Measurements from ENCODE around the gene DMRTB1. TPM values are rescaled to one million over a fixed set of nuclear protein-coding genes. Genes with fewer than 3 reads are reported as not detected.

Gene DMRTB1
- total RNA-seq, 1 donor from 2014 or later, result not detected

DNA sequence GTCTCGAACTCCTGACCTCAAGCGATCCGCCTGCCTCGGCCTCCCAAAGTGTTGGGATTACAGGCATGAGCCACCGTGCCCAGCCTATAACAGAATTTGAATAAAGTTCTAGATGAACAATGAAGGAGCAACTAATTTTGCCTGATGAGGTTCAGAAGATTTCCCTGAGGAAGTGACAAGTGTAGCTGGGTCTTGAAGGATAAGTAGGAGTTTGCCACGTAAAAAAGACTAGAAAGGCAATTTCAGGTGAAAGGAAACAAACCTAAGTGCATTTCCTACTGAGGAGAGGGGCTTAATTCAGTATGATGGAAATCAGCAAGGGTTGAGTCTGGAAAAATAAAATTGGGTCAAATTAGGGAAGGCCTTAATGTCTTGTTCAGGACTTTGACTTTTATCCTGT lies 18.6 kb upstream of the DMRTB1 start:
- Mint-ChIP-seq H3K27me3 (ENCODE audit: insufficient read depth, low read depth) (peaks cover 7% of the 10 kb centered on the region), H3K27ac (no peak overlapping the region), H3K9me3 (peaks cover 12% of the 10 kb centered on the region), H3K4me3 (no peak overlapping the region), H3K36me3 (no peaks in the 10 kb centered on the region), H3K4me1 (peaks cover 12% of the 10 kb centered on the region)
- no peaks in the 10 kb centered on the region for H3K9me3 ChIP-seq (ENCODE audit: low read depth)
- no peak for DNase-seq (ENCODE audit: low spot score)
- H3K4me2 ChIP-seq, result no peak overlapping the region
- no peak overlapping the region for H3K27ac ChIP-seq
- TF ChIP-seq EZH2phosphoT487 (IDR thresholded peaks at IDR 0.05), result no peak
- TF ChIP-seq, protein P1, sequence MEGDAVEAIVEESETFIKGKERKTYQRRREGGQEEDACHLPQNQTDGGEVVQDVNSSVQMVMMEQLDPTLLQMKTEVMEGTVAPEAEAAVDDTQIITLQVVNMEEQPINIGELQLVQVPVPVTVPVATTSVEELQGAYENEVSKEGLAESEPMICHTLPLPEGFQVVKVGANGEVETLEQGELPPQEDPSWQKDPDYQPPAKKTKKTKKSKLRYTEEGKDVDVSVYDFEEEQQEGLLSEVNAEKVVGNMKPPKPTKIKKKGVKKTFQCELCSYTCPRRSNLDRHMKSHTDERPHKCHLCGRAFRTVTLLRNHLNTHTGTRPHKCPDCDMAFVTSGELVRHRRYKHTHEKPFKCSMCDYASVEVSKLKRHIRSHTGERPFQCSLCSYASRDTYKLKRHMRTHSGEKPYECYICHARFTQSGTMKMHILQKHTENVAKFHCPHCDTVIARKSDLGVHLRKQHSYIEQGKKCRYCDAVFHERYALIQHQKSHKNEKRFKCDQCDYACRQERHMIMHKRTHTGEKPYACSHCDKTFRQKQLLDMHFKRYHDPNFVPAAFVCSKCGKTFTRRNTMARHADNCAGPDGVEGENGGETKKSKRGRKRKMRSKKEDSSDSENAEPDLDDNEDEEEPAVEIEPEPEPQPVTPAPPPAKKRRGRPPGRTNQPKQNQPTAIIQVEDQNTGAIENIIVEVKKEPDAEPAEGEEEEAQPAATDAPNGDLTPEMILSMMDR (IDR thresholded peaks at IDR 0.05), result no peak
- no peak for TF ChIP-seq EZH2 (IDR thresholded peaks at IDR 0.05)
- peaks cover 8% of the 10 kb centered on the region for H3F3A ChIP-seq (ENCODE audit: low read depth)
- peaks cover 17% of the 10 kb centered on the region for H3K4me1 ChIP-seq
- no peak overlapping the region for H3K4me3 ChIP-seq
- no peaks in the 10 kb centered on the region for H3K36me3 ChIP-seq
- H2AFZ ChIP-seq (replicated peaks), result no peak overlapping the region
- H3K79me2 ChIP-seq (ENCODE audit: low read depth), result no peaks in the 10 kb centered on the region
- H4K20me1 ChIP-seq (ENCODE audit: low read depth), result no peaks in the 10 kb centered on the region
- H3K9ac ChIP-seq, result no peak overlapping the region
- no peaks in the 10 kb centered on the region for H3K27me3 ChIP-seq

DNA sequence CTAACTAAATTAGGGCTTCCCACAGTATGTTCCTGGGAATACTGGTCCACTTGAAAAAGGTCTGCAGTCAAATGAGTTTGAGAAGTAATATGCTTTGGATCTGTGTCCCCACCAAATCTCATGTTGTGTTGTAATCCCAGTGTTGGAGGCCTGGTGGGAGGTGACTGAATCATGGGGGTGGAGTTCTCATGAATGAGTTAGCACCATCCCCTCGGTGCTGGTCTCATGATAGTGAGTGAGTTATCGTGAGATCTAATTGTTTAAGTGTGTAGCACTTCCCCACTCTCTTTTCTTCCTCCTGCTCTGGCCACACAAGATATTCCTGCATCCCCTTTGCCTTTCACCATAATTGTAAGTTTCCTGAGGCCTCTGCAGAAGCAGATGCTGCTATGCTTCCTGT lies 16.9 kb upstream of the DMRTB1 start:
- no peak overlapping the region for H3K9ac ChIP-seq
- H3K9me3 ChIP-seq (ENCODE audit: low read depth), result no peaks in the 10 kb centered on the region
- H3K36me3 ChIP-seq, result no peaks in the 10 kb centered on the region
- H3K9me3 Mint-ChIP-seq, result peaks cover 12% of the 10 kb centered on the region
- peak; percentile 61 for DNase-seq (ENCODE audit: low spot score)
- no peak overlapping the region for H3K4me3 ChIP-seq
- TF ChIP-seq EZH2phosphoT487 (IDR thresholded peaks at IDR 0.05) (no peak), EZH2 (IDR thresholded peaks at IDR 0.05) (no peak)
- TF ChIP-seq, protein P1 (IDR thresholded peaks at IDR 0.05), result no peak
- no peak overlapping the region for H3K27ac ChIP-seq
- no peaks in the 10 kb centered on the region for H3K79me2 ChIP-seq (ENCODE audit: low read depth)
- H2AFZ ChIP-seq (replicated peaks), result peak overlapping the region; percentile 95
- H3K27me3 Mint-ChIP-seq (ENCODE audit: insufficient read depth, low read depth), result peaks cover 7% of the 10 kb centered on the region
- H3K4me1 ChIP-seq, result peaks cover 17% of the 10 kb centered on the region
- H3F3A ChIP-seq (ENCODE audit: low read depth), result peaks cover 8% of the 10 kb centered on the region
- no peaks in the 10 kb centered on the region for H4K20me1 ChIP-seq (ENCODE audit: low read depth)
- H3K27ac Mint-ChIP-seq, result peak overlapping the region; percentile 44
- H3K27me3 ChIP-seq, result no peaks in the 10 kb centered on the region
- H3K4me1 Mint-ChIP-seq, result peaks cover 12% of the 10 kb centered on the region
- H3K4me2 ChIP-seq, result peak overlapping the region; percentile 59
- no peak overlapping the region for H3K4me3 Mint-ChIP-seq
- no peaks in the 10 kb centered on the region for H3K36me3 Mint-ChIP-seq

DNA sequence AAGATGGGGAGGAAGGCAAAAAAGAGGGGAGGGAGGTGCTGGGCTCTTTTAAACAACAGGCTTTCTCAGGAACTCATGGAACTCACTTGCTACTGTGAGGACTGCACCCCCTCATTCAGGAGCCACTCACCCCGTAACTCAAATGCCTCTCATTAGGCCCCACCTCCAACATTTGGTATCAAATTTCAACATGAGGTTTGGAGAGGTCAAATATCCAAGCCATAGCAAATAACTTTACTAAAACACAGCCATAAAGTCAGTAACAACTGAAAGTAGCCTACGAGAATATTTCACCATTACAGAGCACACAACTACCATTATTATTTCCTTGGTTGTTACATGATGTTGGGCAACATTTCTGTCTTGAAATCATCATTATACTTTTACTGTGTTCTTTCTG lies 13.1 kb upstream of the DMRTB1 start:
- Mint-ChIP-seq H3K27me3 (ENCODE audit: insufficient read depth, low read depth) (peaks cover 2% of the 10 kb centered on the region), H3K27ac (no peak overlapping the region), H3K9me3 (no peaks in the 10 kb centered on the region), H3K4me3 (no peak overlapping the region), H3K4me1 (peaks cover 35% of the 10 kb centered on the region), H3K36me3 (no peaks in the 10 kb centered on the region)
- no peaks in the 10 kb centered on the region for H3K9me3 ChIP-seq (ENCODE audit: low read depth)
- H3K27ac ChIP-seq, result no peak overlapping the region
- H3K79me2 ChIP-seq (ENCODE audit: low read depth), result no peaks in the 10 kb centered on the region
- H3K4me3 ChIP-seq, result no peak overlapping the region
- no peak for DNase-seq (ENCODE audit: low spot score)
- H4K20me1 ChIP-seq (ENCODE audit: low read depth), result no peaks in the 10 kb centered on the region
- peaks cover 21% of the 10 kb centered on the region for H3F3A ChIP-seq (ENCODE audit: low read depth)
- H3K36me3 ChIP-seq, result no peaks in the 10 kb centered on the region
- no peak overlapping the region for H2AFZ ChIP-seq (replicated peaks)
- H3K9ac ChIP-seq, result no peak overlapping the region
- peaks cover 40% of the 10 kb centered on the region for H3K4me1 ChIP-seq
- H3K27me3 ChIP-seq, result no peaks in the 10 kb centered on the region
- no peak overlapping the region for H3K4me2 ChIP-seq
- TF ChIP-seq, protein P1 (IDR thresholded peaks at IDR 0.05), result no peak
- TF ChIP-seq EZH2phosphoT487 (IDR thresholded peaks at IDR 0.05), result no peak
- no peak for TF ChIP-seq EZH2 (IDR thresholded peaks at IDR 0.05)

Measured in neural progenitor cell (in vitro differentiated cells).